ENCODE results near the gene RNPS1. TPM values are rescaled to one million over a fixed set of nuclear protein-coding genes. Genes with fewer than 3 reads are reported as not detected.

The RNPS1 gene
- total RNA-seq, 1 donor from 2014 or later = 231 TPM

DNA sequence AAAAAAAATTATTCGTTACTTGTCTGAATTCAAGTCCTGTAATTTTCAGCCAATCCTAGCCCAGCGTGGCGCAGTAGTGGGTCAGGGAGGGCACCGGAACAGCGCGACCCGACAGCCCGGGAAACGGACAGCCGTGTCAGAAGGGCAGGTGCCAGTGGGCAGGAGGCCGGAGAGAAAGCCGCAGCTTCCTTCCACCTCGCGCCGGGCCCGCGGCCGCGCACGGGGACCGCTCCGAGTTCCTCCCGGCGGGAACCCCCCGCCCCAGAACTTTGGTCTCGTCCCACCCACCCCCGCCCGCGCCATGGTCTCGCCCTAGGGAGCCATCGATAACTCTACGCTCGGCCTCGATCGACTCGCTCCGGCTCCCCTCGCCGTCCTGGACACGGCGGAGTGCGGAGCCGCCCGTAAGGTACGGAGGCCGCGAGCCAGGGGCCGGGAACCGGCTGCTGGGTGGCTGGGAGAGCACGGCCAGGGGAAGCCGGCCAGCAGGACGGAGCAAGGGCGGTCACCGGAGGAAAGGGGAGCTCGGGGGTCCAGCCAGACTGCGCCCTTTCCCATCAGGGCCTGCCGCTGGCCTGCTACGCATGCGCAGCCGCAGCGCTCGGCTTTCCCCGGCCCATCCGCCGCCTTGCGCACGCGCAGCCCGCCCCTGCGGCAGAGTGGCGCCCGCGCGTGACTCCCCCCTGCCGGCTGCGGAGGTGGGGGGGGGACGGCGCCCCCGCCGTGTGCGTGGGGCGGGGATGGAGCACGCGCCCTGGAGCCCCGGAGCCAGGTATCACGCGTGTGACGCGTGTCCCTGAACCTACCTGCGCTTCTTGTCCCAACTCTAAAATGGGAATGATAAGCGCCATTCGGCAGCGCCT is 62.6 kb downstream of the RNPS1 start, which contains the start of gene MLST8:
Gene MLST8, plus strand, starts transcription at position 351 of the 863 bp plus-strand sequence. CDS start 632 bp downstream, outside the sequence.
- TF ChIP-seq, protein P1, sequence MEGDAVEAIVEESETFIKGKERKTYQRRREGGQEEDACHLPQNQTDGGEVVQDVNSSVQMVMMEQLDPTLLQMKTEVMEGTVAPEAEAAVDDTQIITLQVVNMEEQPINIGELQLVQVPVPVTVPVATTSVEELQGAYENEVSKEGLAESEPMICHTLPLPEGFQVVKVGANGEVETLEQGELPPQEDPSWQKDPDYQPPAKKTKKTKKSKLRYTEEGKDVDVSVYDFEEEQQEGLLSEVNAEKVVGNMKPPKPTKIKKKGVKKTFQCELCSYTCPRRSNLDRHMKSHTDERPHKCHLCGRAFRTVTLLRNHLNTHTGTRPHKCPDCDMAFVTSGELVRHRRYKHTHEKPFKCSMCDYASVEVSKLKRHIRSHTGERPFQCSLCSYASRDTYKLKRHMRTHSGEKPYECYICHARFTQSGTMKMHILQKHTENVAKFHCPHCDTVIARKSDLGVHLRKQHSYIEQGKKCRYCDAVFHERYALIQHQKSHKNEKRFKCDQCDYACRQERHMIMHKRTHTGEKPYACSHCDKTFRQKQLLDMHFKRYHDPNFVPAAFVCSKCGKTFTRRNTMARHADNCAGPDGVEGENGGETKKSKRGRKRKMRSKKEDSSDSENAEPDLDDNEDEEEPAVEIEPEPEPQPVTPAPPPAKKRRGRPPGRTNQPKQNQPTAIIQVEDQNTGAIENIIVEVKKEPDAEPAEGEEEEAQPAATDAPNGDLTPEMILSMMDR (conservative IDR thresholded peaks at IDR 0.05; ENCODE audit: low read depth, low read length) = no peak
- peak within 1 kb of the TSS; percentile 82 for H3K4me3 ChIP-seq (ENCODE audit: low read depth, low read length)
- DNase-seq (ENCODE audit: low read depth) = no peak

DNA sequence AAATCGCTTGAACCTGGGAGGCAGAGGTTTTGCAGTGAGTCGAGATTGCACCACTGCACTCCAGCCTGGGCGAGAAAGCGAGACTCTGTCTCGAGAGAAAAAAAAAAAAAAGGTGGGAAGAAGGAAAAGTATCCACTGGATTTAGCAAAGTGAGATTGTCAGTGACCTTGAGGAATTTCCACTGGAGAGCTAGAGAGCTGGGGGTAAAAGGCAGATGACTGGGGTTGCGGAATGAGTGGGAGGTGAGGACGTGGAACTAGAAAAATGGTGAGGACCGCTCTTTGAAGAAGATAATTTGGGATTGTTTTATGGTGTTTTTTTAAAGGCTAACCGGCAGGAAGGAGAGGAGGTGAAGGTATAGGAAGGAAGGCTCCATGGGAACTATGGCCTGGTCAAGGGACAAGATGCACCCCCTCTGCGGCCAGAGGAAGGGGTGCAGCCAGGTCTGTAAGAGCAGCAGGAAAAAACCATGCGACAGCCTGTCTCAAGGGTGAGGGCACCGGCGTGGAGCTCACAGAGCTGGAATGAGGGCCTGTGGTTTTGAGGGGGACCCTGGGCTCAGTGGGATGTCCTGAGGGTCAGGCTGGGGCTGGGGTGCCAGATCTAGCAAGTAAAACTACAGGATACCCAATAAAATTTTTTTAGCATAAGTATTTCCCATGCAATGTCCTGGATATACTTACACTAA is 63.4 kb downstream of the RNPS1 start:
- peak overlapping the region; percentile 82 for H3K4me3 ChIP-seq (ENCODE audit: low read depth, low read length)
- TF ChIP-seq, protein P1 (conservative IDR thresholded peaks at IDR 0.05; ENCODE audit: low read depth, low read length) = no peak
- no peak for DNase-seq (ENCODE audit: low read depth)

Other genes with a start within 250 kb of the RNPS1 start
- 0.46 and 2.4 TPM in 2 replicates for gene NPW, start 248.3 kb downstream of the RNPS1 start, total RNA-seq
- gene NHERF2, start 241.2 kb downstream of the RNPS1 start, total RNA-seq = 29.9 and 42.2 TPM in 2 replicates
- gene NTHL1, start 220.3 kb downstream of the RNPS1 start, total RNA-seq = 61.2 and 62.8 TPM in 2 replicates
- 30.7 and 64.1 TPM in 2 replicates for gene TSC2, start 220.1 kb downstream of the RNPS1 start, total RNA-seq
- 50.6 and 80.2 TPM in 2 replicates for gene PKD1, start 132.2 kb downstream of the RNPS1 start, total RNA-seq
- 2.3 and 11.6 TPM in 2 replicates for gene RAB26, start 119.5 kb downstream of the RNPS1 start, total RNA-seq
- 48.6 and 63.9 TPM in 2 replicates for gene TRAF7, start 112.3 kb downstream of the RNPS1 start, total RNA-seq
- gene CASKIN1, start 71.5 kb downstream of the RNPS1 start, total RNA-seq = 0.07 and 0.12 TPM in 2 replicates
- gene MLST8, start 62.7 kb downstream of the RNPS1 start, total RNA-seq = 98.2 and 134 TPM in 2 replicates
- 5.3 and 10.1 TPM in 2 replicates for gene BRICD5, start 57.3 kb downstream of the RNPS1 start, total RNA-seq
- gene PGP, start 53.3 kb downstream of the RNPS1 start, total RNA-seq = 29.3 and 58.3 TPM in 2 replicates
- 33.7 and 36.4 TPM in 2 replicates for gene E4F1, start 44.5 kb downstream of the RNPS1 start, total RNA-seq
- gene DNASE1L2, start 31.7 kb downstream of the RNPS1 start, total RNA-seq = 0.07 and 0.52 TPM in 2 replicates
- 92.2 and 94.6 TPM in 2 replicates for gene ECI1, start 16.5 kb downstream of the RNPS1 start, total RNA-seq
- 8.4 and 17.1 TPM in 2 replicates for gene ABCA3, start 72.6 kb upstream of the RNPS1 start, total RNA-seq
- 47.5 and 53.4 TPM in 2 replicates for gene CCNF, start 161.3 kb upstream of the RNPS1 start, total RNA-seq
- gene TEDC2, start 192.0 kb upstream of the RNPS1 start, total RNA-seq = 26.0 and 40.4 TPM in 2 replicates
- 0.23 TPM in 1 of 2 replicates, not detected in the other for gene NTN3, start 203.2 kb upstream of the RNPS1 start, total RNA-seq
- 7.8 and 9.1 TPM in 2 replicates for gene TBC1D24, start 207.0 kb upstream of the RNPS1 start, total RNA-seq
- 32.4 and 46.6 TPM in 2 replicates for gene ATP6V0C, start 245.8 kb upstream of the RNPS1 start, total RNA-seq

Data from epithelial cell of proximal tubule (primary cell).